Brain pericyte (primary cell): Measurements from ENCODE around the gene ATP23.

Experiments used
- DNase-seq: peaks from one replicate; pipeline ENCODE4 v3.0.0-alpha.2; 2012; ENCODE audit warnings: low read depth, low spot score

The ATP23 gene

GRCh38 chr12:57908511-57908910, 32.9 kb upstream of the ATP23 start:
- no peak for DNase-seq

GRCh38 chr12:57909056-57909455, 32.3 kb upstream of the ATP23 start:
- DNase-seq, result no peak

- no peak for DNase-seq
Measured at GRCh38 chr12:57909611-57910010, 31.8 kb upstream of the ATP23 start.

DNA sequence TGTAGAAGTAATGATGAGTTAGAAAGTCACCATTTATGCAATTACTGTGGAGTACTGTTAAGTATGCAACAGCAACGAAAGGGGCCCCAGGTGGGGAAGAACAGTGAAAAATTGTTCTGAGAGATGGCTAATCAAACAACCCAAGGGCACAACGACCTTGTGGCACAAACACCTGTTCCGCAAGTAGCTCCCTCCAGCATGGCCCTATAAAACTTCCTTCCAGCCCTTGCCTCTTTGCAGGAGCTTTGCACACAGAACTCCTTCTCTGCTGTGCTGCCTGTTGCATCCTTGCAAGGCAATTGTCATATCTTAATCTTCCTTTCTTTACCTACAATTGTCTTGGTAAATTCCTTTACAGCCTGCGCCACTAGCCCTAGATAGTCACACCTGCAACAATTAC, 23.2 kb upstream of the ATP23 start:
- no peak for DNase-seq

- DNase-seq, result no peak
Measured at GRCh38 chr12:57927086-57927485, 14.3 kb upstream of the ATP23 start.

- no peak for DNase-seq
Measured at GRCh38 chr12:57929092-57929830, 12.1 kb upstream of the ATP23 start.

DNA sequence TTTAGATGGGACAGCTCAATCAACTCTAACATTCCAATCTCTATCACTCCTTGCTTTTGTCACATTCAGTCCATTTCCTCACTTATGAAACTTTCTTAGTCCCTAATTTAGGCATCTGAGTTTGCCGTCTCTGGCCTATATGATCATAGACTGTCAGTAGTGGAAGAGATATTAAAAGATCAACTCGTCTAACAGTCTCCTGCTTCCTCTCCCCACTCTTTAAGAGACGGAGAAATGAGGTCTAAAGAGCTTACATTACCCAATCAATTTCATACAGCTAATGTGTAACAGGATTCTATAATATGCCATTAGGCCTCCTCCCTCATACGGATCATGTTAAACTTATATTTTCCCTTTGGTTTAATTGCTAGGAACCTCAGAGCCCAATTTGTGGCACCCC, 6.5 kb upstream of the ATP23 start:
- no peak for DNase-seq

DNA sequence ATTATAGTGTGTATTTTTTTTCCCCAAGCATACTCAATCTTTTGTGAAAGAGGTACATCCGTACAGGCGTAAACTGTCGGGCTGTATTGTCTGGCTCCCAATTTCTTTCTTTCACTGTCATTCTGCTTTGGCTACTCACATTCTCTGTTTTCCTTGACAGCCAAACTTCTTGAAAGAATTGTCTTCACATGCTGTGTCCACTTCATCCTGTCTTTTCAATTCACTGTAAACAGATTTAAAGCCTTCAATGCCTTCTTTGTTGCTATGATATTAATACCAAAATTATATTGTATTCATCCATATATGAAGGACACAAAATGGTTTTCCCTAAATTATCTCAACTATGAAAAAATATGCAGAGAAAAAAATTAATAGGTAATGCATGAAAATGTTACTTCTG, 6.0 kb upstream of the ATP23 start:
- DNase-seq, result no peak

- no peak for DNase-seq
Measured at GRCh38 chr12:57935839-57936512, 5.4 kb upstream of the ATP23 start.

DNA sequence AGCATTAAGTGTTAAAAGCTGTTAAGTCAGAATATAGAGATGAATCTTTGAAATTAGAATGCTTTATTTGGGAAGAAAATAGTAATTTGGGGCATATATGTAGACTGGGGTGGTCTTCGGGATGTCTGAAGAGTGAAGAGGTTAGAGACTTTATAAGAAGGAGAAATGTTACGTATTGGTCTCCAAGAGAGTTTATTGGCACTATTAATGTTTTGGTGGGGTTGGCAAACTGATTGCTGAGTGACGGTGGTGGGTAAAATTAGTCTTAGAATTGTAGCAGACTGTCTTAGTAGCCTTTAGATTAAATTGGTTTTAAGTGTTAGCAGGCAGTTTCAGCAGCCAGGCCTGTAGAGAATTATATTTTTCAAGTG, 4.9 kb upstream of the ATP23 start:
- DNase-seq, result no peak

DNA sequence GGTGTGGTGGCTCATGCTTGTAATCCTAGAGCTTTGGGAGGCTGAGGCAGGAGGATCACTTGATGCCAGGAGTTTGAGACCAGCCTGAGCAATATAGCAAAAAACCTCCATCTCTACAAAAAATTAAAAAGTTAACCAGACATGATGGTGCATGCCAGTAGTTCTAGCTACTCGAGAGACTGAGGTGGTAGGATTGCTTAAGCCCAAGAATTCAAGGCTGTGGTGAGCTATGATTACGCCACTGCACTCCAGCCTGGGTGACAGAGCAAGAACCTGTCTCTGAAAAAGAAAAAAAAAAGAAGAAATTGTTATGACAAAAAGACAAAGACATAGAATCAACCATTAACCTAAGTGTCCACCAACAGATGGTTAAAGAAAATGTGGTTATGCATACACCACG, 2.1 kb upstream of the ATP23 start:
- no peak for DNase-seq

DNA sequence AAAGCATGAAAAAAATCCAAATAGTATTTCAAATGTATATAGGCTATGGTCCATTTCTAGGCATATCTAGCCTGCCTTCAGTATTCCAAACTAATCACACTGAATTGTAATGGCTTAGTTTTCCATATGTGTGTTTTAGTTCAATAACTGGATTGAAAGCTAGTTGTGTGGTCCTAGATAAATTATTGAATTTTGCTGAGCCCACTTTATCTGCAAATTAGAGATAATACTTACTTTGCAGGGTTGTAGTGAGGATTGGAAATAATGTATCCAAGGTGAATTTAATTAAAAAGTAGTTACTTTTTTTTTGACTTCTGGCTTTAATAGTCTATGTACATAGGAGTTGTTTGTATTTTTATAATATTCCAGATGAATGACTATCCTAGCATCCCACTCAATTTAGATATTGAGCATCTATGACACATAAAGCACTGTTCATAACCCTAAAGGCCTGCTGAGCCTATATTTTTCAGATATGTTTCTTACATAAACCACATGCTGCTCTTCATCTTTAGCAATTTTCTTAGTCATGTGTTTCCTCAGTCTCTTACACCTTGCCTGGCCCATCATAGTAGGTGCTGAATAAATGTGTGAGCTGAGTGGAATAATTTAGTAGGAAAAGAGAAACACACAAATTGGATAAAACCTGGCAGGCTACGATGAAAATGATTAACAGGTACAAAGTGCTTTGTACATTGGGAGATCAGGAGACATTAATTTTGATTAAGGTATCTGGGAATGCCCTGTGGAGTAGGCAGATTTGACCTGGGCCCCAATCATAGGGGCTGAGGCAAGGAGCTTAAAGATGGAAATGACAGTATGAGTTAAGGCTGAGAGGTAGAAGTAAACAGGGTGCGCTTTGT, 1.1 kb upstream of the ATP23 start:
- DNase-seq, result no peak

DNA sequence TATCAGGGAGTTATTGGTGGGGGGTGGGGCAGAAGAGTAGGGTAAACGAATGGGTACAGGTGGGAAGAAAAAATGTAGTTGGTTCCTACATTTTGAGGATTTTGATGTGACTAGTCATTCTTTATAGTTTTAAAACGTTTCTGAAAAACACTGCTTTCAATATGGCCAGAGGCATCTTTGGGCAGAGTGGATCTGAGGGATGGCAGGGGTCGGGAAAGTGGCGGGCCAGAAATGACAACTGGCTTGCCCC, 527 bp upstream of the ATP23 start:
- DNase-seq, result peak; percentile 5

DNA sequence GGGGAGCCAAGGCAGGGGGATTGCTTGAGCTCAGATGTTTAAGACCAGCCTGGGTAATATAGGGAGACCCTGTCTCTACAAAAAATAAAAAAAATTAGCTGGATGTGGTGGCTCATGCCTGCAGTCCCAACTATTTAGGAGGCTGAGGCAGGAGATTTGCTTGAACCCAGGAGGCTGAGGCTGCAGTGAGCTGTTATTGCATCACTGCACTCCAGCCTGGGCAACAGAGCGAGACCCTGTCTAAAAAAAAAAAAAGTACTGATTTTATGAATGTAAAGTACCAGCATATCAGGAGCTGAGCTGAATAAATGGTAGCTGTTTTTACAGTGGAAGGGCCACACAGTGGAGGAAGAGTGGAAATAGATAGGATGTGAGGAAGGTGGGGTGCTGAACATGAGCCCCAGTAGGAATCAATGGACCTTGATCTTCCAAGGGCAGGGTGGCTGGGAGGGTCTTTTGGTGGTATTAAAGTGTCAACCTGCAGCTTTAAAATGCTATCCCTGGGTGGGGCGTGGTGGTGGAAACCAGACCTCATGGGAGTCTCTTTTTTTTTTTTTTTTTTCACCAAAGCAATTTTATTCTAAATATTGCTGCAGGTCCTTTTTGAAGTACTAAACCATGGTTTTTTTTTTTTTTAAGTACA, 2.2 kb downstream of the ATP23 start:
- no peak for DNase-seq

DNA sequence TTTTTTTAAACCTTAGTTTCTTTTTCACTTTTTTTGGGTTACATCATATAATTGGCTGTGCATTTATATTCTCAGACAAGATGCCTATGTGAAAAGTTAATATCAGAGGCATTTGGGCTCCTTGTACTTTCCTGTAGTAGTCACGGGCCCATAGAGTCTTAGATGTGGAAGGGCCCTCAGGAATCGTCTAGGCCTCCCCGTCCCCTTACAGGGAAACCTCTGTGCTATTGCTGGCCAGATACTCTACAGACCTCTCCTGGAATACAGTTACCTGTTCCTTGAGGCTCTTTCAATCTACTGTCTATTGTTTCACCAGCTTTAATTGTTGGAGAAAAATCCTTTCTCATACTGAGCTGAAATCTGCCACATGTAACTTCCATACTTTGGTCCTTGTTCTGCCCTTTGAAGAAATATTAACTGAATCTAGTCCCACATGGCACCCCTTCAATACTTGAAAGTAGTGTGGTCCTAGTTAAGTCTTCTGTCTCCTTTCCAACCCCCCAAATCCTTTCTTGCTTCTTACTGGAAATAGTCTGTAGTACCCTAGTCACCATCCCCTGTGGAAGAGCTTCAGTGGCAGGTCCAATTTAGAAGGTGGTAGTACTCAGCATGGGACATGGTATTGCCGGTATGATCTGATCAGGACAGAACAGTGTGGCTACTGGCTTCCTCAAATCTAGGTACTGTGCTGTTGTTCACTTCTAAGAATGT, 3.1 kb downstream of the ATP23 start:
- no peak for DNase-seq

GRCh38 chr12:57952766-57953165, 11.4 kb downstream of the ATP23 start:
- no peak for DNase-seq

DNA sequence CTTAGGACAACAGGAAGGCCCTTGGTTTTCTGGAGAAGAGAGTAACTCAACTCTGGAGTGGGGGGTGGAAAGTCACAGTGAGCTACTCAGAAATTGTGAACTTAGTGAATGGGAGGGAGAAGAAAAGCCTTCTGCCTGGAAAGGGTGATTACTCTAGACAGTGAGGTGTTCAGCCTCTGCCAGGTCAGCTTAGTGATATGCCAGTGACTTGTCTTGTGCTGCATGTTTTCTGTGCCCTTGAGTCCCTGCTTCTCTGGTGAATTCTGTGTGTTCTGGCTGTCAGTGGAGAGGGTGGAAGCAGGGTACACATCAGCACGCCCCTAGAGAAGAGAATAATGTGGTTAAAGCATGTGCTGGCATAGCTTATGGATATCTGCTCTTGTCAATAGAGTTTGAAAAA, 13.4 kb downstream of the ATP23 start:
- no peak for DNase-seq

GRCh38 chr12:57958061-57958657, 16.8 kb downstream of the ATP23 start:
- no peak for DNase-seq

- DNase-seq, result no peak
Measured at GRCh38 chr12:57964421-57964820, 23.1 kb downstream of the ATP23 start.

DNA sequence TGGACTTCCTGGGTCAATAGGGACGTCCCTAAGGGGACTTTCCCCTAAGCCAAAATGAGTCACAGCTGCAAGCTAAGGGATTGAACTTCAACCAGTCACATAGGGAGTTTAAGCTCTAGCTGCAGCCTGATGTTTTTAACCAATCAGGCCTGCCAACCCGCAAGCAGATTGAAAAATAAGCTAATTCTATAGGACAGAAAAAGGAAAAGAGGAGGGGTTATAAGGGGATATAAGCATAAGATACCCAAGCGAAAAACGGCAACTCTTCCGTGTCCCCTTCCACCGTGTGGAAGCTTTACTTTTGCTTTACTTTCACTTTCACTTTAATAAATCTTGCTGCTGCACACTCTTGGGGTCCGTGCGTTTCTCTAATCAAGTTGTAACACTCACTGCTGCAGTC, 24.4 kb downstream of the ATP23 start:
- DNase-seq, result no peak

DNA sequence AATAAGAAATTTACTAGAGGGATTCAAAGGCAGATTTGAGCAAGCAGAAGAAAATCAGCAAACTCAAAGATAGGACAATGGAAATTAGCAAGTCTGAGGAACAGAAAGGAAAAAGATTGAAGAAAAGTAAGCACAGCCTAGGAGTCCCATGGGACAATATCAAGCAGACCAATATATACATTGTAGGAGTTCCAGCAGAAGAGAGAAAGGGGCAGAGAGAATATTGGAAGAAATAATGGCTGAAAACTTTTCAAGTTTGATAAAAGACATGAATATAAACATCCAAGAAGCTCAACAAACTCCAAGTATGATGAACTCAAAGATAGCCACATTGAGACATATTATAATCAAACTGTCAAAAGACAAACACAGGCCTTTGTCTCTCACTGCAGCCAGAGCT, 25.2 kb downstream of the ATP23 start:
- no peak for DNase-seq
